NCI-H446 treated with DMSO at 0.1 percent for 48 hours (cell line): ENCODE results near the gene SNAPIN.
"Not testable (repeated sequence)": the region's sequence is repeated elsewhere in the genome, so short reads cannot be mapped to it uniquely, and the experiment has no call there.

Experiments used
- DNase-seq: peaks from one replicate; lab custom pipeline; 2025; lab: John Stamatoyannopoulos, UW

Gene SNAPIN

GRCh38 chr1:153626904-153627714 lies 31.4 kb upstream of the SNAPIN start, which contains the start of gene S100A13:
TSS of gene S100A13 (minus strand) at chr1:153627505. CDS start at chr1:153626472, 1,033 bp downstream.
- no peak for DNase-seq

GRCh38 chr1:153627715-153628626 lies 30.5 kb upstream of the SNAPIN start, which contains the start of gene S100A1:
TSS of gene S100A1 (plus strand) at chr1:153628434. CDS start at chr1:153630522, 2,088 bp downstream.
- no peak for DNase-seq

GRCh38 chr1:153628638-153629342 lies 29.7 kb upstream of the SNAPIN start:
- no peak for DNase-seq

DNA sequence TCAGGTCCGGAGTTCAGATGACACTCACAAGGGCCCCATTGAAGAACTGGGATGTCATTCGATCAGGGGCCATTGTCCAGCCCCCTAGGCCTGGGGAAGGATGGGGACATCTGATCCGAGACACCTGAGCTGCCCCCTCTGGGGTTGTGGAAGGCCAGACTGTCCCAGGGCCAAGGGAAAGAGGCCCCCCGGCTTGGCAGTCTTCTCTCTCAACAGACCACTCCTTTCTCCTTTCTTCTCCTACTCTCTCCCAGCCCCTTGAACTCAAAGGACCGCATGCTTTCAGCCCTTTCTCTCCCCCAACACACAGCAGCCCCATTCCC lies 29.2 kb upstream of the SNAPIN start:
- no peak for DNase-seq

DNA sequence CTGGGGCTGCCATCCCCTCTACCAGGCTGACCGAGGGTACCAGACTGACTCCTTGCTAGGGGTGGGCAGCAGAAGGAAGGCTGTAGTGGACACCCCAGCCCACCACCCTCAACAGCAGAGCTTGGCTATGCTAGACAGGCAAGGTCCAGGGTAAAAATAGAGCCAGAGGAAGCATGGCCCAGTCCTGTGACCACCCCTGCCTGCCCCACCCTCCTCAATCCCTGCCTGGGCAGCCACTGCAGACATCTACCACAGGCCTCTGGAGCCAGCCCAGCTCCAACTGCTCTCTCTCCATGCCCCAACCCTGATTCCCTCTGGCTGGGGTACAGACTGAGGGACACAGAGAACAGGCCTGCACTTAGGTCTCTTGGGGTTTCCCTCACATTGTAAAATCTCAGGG lies 28.5 kb upstream of the SNAPIN start:
- no peak for DNase-seq

GRCh38 chr1:153630384-153630783 lies 28.1 kb upstream of the SNAPIN start:
- DNase-seq, result no peak

GRCh38 chr1:153631047-153632022 lies 27.2 kb upstream of the SNAPIN start:
- DNase-seq, result no peak

- no peak for DNase-seq
These were observed 25.2 kb upstream of the SNAPIN start for GRCh38 chr1:153633161-153633753.

- peak; percentile 96 for DNase-seq
These were observed 24.5 kb upstream of the SNAPIN start, which contains the start of gene CHTOP for GRCh38 chr1:153633754-153634665. TSS of gene CHTOP (plus strand) at chr1:153634066. CDS start at chr1:153636589, 2,523 bp downstream.

DNA sequence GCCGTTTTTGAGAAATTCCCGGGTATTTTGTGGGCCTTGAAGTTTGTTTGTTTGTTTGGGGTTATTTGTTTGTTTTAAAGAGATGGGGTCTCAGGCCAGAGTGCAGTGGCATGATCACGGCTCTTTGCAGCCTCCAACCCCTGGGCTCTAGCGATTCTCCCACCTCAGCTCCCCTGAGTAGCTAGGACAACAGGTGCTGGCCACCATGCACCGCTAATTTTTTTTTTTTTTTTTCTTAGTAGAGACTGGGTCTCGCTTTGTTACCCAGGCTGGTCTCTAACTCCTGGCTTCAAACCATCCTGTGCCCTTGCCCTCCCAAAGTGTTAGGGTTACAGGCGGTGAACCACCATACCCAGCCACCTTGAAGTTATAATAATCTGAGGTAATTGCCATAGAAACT lies 22.6 kb upstream of the SNAPIN start:
- DNase-seq, result no peak

GRCh38 chr1:153636312-153636711 lies 22.2 kb upstream of the SNAPIN start:
- DNase-seq, result no peak

- no peak for DNase-seq
These were observed 20.2 kb upstream of the SNAPIN start for GRCh38 chr1:153638261-153638660.

- DNase-seq, result no peak
These were observed 19.2 kb upstream of the SNAPIN start for GRCh38 chr1:153639280-153639679.

GRCh38 chr1:153640213-153640612 lies 18.3 kb upstream of the SNAPIN start:
- DNase-seq, result not testable (repeated sequence)

DNA sequence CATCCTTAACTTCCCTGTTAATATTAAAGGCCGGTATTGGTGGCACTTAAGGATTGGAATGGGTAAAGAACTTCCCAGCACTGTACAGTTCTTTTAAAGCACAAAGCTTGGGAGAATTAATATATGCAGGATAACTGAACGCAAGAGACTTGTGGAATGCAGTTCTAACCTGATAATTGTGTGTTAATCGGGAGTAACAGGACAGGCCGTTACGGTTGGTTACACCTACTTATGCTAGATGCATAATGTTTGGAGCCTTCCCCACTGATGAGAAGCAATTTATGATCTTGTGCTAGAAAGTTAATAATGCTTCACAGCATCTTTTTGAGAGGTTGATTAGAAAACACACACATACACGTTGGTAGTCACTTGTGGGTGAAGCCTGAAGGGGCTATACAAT lies 17.6 kb upstream of the SNAPIN start:
- no peak for DNase-seq

GRCh38 chr1:153642161-153642560 lies 16.3 kb upstream of the SNAPIN start:
- DNase-seq, result no peak

DNA sequence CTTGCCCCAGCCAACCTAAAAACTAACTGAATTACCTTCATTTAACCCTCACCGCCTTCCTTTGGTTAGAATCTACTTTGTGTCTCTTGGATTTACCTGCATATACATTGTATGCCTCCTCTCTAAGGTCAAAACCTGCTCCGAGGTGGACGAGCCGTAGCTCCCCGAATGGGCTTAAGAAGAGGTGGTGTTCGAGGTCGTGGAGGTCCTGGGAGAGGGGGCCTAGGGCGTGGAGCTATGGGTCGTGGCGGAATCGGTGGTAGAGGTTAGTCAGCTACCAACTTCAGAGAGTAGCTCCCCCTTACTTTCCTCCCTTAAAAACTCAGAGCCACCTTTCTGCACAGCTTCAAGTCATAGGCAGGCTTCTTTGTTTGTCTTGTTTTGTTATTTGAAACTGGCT lies 15.4 kb upstream of the SNAPIN start:
- DNase-seq, result no peak

- DNase-seq, result no peak
These were observed 14.7 kb upstream of the SNAPIN start for GRCh38 chr1:153643816-153644215.

DNA sequence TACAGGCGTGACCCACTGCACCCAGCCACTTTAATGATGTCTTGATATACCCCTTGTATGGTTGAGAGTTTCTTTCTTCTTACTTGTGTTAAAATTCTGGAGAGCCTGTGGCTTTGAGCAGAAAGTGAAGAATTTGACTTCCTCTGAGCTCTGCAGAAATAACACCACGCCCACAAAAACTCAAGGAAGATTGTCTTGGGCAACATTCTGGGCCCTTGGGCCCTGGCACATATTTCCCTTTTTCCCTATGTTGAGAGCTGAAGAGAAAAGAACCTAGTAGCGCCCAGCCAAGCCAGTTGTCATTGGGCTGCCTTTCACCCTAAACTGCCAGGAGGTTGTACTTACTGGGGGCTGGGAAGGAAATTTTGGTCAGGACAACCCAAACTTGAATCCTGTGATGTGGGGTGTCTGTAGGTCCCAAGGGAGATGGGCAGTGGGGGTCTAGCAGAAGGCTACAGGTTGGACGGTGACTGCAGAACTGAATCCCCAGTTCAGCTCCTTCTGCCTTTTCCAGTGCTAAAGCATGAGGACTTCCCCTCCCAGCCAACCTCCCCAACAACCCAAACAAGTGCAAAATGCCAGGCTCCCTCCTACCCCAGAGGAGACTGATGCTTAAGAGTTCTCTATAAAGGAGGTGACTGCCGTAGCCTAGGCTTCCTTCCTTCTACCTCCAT lies 11.7 kb upstream of the SNAPIN start:
- DNase-seq, result no peak
